Right ventricle myocardium superior (tissue), 1 donor: ENCODE results near the gene PNMA8C. TPM values are rescaled to one million over a fixed set of nuclear protein-coding genes. Genes with fewer than 3 reads are reported as not detected.
"Not testable (repeated sequence)": the region's sequence is repeated elsewhere in the genome, so short reads cannot be mapped to it uniquely, and the experiment has no call there.

ENCODE experiments used
- ATAC-seq: fragments of 200-7000 bp; cut with Tn5 transposase; one replicate; pipeline ENCODE4 v1.9.1; 2020; ENCODE audit warnings: mild to moderate bottlenecking; ENCODE audit not compliant: poor library complexity
- DNase-seq: peaks from one replicate; pipeline ENCODE4 v3.0.0-alpha.2; 2020
- intact Hi-C: fragments of 100-400 bp; cut with DNase I; formaldehyde crosslinking; loops from one replicate; pipeline ENCODE4 v1.11.2; 2022
- total RNA-seq: library from RNA; stranded (reverse); fragmentation: NEBNext Ultra II Directional; extraction: Animal tissue kit (Norgen Biotek cat#: 25700); gene quantifications from one replicate; pipeline ENCODE4 v1.2.1, GENCODE V29; 2021
- donor health status: DM: no; HTN: yes; CAD: no; lungs with severe emphysema.

Gene PNMA8C
- total RNA-seq, 1 donor from 2014 or later = not detected

DNA sequence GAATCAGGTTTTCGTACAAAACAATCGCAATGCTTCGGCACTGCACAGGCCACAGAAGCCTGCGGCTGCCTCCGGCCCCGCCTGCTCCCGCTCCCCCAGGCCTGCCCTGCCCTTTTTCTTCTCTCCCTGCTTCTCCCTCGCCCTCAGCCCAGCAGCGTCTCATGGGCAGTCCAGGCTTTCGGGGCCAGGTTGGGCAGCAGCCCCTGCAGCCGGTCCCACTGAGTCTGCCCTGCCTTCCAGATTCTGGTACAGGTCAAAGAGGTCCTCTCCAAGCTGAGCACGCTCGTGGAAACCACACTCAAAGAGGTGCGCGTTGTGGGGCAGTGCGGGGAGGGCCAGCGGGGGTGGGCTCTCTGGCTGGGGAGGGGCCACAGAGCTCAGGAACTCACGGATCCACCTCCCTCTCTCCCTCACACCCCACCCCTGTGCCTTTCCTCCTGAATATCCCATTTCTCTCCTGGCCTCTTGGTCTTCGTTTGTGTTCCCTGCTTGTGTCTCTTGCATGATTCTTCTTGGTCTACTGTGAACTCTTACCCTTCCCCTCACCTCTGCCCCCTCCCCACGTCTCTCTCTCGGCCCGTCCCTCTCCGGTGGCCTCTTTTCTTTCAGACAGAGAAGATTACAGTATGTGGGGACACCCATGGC is 45.4 kb downstream of the PNMA8C start:
- DNase-seq = no peak

DNA sequence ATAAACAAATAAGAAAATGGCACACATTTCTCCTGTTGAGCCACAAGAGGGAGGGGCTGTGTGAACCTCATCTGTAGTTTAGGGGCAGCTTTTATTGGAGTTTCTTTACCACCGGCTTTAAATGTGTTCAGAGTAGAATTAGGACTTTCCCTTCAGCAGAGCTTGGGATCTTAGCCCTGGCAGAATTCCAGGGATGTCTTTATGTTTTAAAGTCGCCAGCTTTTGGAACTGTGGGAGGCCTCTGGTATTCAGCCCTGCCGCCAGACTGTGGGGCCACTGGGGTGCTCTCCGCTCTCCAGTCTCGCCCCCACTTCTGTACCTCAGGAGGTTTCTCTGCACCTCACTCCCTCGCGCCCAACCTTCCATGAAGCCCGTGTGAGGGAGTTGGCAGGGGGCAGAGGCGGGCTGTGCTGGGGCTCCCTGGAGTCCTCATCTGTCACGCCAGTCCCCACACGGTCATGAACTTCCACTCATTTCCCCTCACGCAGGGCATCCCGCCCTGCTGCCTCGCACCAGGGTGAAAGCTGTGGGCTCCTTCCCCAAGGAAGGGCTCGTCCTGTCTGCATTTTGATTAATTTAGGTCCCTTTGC is 46.9 kb downstream of the PNMA8C start:
- ATAC-seq = no peak
- intact Hi-C loops = no loop called here
- no peak for DNase-seq

More for the DNA sequence above, 45.4 kb downstream of the PNMA8C start:
- intact Hi-C loops = no loop called here
- no peak for ATAC-seq

DNA sequence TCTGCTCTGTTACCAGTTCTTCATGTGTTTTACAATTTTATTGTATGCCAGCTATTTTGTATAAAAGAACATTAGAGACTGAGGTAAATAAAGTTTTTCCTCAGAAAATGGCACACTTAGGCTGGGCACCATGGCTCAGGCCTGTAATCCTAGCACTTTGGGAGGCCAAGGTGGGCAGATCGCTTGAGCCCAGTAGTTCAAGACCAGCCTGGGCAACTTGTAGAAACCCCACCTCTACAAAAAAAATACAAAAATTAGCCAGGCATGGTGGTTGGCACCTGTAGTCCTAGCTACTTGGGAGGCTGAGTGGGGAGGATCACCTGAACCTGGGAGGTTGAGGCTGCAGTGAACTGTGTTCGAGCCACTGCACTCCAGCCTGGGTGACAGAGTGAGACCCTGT is 47.4 kb downstream of the PNMA8C start:
- DNase-seq (no peak), ATAC-seq (no peak)
- intact Hi-C loops = no loop called here

DNA sequence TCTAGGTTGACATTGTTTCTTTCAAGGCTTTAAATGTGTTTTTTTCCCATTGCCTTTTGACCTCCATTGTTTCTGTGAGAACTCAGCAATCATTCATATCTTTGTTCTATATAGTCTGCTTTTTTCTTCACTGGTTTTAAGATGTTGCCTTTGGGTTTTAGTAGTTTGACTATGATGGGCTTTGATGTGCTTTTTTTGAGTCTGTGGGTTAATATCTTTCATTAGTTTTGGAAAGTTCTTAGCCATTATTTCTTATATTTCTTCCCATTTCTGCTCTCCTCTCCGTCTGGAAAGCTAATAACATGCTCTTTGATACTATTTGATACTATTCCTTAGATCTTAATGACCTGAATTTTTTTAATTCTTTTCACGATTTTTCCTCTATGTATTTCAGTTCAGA is 48.0 kb downstream of the PNMA8C start:
- no peak for DNase-seq
- intact Hi-C loops = no loop called here
- no peak for ATAC-seq

DNA sequence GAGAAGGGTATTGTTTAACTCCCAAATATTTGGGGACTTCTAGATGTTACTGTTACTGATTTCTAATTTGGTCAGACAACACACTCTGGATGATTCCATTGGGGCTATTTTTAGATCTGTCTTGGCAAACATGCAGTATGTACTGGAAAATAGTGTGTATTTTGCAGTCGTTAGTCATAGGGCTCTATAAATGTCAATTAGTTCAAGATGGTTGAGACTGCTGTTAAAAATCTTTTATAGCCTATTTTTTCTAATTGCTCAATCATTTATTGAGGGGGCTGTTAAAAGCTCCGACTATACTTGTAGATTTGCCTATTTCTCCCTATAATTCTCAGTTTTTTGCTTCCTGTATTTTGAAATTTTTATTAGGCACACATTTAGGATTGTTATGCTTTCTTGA is 50.5 kb downstream of the PNMA8C start:
- ATAC-seq (peak; percentile 57), DNase-seq (no peak)
- intact Hi-C loops = no loop called here

DNA sequence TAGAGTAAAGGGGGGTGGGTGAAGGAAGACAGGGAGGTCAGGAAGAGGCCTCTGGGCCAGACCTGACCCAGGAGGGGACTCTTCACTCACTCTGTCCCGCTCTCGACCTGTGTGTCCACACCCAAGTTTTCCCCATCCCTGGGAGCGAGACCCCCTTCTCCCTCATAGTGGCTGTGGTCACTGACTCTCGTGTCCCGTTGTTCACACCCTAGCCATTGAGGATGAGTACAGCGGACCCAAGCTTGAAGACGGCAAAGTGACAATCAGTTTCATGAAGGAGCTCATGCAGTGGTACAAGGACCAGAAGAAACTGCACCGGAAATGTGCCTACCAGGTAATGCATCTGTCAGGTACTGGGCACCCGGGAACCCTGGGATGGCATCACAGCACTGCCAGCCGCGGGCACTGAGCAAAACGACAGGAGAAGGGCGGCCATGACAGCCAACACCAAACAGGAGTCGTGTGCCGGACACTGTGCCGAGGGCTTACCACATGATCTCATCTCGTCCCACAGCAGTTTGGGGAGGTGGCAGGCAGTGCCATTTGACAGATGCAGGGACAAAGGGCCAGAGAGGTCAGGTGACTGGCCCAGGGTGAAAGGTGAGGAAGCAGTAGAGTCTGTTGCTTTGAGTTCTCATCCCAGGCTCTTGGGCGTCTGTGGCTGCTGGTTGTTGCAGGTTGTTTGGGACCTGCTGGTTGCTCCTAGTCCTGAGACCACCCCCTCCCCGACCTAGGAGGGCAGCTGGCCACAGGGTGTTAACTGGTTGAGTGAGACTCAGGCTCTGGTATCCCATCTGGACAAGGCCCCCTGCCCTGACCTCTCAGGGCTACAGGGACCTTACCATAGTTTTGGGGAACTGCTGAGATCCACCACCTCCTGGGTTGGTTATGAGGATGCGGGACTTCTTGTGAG is 52.2 kb downstream of the PNMA8C start:
- no peak for DNase-seq
- intact Hi-C loops = no loop called here
- no peak for ATAC-seq

DNA sequence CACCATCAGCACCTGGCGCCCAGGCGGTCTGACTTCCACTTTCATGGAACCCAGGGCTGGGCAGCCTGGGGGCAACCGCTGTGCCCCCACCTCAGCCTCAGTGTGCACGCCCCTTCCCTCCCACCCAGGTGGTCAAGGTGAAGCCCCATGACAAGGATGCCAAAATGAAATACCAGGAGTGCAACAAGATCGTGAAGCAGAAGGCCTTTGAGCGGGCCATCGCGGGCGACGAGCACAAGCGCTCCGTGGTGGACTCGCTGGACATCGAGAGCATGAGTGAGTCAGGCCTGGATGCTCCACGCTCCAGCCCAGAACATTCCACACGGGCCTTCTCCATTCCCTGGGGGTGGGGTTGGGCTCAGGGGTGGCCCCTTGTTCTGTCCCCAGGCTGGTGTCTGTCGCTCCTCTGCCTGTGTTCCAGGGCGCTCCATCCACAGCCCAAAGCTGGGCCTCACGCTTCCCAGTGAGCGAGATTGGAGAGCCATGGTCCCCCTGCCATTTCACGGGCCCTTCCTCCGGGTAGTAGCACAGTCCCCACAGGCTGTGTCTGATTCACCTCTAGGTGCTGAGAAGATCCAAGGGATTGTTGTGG is 53.2 kb downstream of the PNMA8C start:
- intact Hi-C loops, ATAC-seq, DNase-seq: not testable (repeated sequence)

Other genes starting within 250 kb of the PNMA8C start
- gene IGFL1, start 199.2 kb downstream of the PNMA8C start, total RNA-seq = not detected
- gene HIF3A, start 131.9 kb downstream of the PNMA8C start, total RNA-seq = 73.1 TPM
- 69.5 TPM for gene PPP5C, start 81.8 kb downstream of the PNMA8C start, total RNA-seq
- 28.1 TPM for gene CCDC8, start 15.4 kb downstream of the PNMA8C start, total RNA-seq
- 7.3 TPM for gene PNMA8A, start 42.6 kb upstream of the PNMA8C start, total RNA-seq
- 0.65 TPM for gene PNMA8B, start 66.9 kb upstream of the PNMA8C start, total RNA-seq
- gene CALM3, start 172.4 kb upstream of the PNMA8C start, total RNA-seq = 326 TPM
- gene PTGIR, start 196.2 kb upstream of the PNMA8C start, total RNA-seq = 2.6 TPM
- not detected for gene GNG8, start 207.3 kb upstream of the PNMA8C start, total RNA-seq
- 15.2 TPM for gene DACT3, start 232.2 kb upstream of the PNMA8C start, total RNA-seq